ENCODE measurements around the gene GRPEL1.

GRCh38 chr4:7014815-7015214 is 53.0 kb downstream of the GRPEL1 start:
- TF ChIP-seq NFYB (IDR thresholded peaks at IDR 0.05; ENCODE audit: insufficient read depth, low read depth, low read length), result no peak
- no peak for TF ChIP-seq CREB1 (IDR thresholded peaks at IDR 0.05; ENCODE audit: low read depth)
- no peak for TF ChIP-seq SRF (IDR thresholded peaks at IDR 0.05; ENCODE audit: low read depth in 2 of 2, low read length in 2 of 2)
- TF ChIP-seq, protein P1, sequence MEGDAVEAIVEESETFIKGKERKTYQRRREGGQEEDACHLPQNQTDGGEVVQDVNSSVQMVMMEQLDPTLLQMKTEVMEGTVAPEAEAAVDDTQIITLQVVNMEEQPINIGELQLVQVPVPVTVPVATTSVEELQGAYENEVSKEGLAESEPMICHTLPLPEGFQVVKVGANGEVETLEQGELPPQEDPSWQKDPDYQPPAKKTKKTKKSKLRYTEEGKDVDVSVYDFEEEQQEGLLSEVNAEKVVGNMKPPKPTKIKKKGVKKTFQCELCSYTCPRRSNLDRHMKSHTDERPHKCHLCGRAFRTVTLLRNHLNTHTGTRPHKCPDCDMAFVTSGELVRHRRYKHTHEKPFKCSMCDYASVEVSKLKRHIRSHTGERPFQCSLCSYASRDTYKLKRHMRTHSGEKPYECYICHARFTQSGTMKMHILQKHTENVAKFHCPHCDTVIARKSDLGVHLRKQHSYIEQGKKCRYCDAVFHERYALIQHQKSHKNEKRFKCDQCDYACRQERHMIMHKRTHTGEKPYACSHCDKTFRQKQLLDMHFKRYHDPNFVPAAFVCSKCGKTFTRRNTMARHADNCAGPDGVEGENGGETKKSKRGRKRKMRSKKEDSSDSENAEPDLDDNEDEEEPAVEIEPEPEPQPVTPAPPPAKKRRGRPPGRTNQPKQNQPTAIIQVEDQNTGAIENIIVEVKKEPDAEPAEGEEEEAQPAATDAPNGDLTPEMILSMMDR (IDR thresholded peaks at IDR 0.05 in 2 of 3, conservative IDR thresholded peaks at IDR 0.05 in 1 of 3; ENCODE audit: control insufficient read depth in 2 of 3, extremely low read depth in 1 of 3, insufficient read depth in 1 of 3, low read depth in 3 of 3, low read length in 3 of 3), result no peak
- TF ChIP-seq, protein P2, sequence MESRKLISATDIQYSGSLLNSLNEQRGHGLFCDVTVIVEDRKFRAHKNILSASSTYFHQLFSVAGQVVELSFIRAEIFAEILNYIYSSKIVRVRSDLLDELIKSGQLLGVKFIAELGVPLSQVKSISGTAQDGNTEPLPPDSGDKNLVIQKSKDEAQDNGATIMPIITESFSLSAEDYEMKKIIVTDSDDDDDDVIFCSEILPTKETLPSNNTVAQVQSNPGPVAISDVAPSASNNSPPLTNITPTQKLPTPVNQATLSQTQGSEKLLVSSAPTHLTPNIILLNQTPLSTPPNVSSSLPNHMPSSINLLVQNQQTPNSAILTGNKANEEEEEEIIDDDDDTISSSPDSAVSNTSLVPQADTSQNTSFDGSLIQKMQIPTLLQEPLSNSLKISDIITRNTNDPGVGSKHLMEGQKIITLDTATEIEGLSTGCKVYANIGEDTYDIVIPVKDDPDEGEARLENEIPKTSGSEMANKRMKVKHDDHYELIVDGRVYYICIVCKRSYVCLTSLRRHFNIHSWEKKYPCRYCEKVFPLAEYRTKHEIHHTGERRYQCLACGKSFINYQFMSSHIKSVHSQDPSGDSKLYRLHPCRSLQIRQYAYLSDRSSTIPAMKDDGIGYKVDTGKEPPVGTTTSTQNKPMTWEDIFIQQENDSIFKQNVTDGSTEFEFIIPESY (IDR thresholded peaks at IDR 0.05), result no peak
- no peak for TF ChIP-seq RBBP5 (conservative IDR thresholded peaks at IDR 0.05)
- no peak for TF ChIP-seq REST (IDR thresholded peaks at IDR 0.05; ENCODE audit: low read depth, low read length)
